GM19395 (cell line): ENCODE data around the gene RBCK1.
"Not testable (repeated sequence)": the region's sequence is repeated elsewhere in the genome, so short reads cannot be mapped to it uniquely, and the experiment has no call there.

ENCODE experiments used
- ATAC-seq: cut with Tn5 transposase; IDR thresholded peaks from one replicate; pipeline ENCODE4 v1.9.1; 2021; ENCODE audit warnings: mild to moderate bottlenecking, moderate library complexity; ENCODE audit not compliant: unreplicated experiment

The RBCK1 gene

GRCh38 chr20:467755-468154 lies 59.7 kb downstream of the RBCK1 start:
- ATAC-seq, result no peak

GRCh38 chr20:469746-470490 lies 61.8 kb downstream of the RBCK1 start:
- ATAC-seq, result no peak

GRCh38 chr20:472137-472846 lies 64.2 kb downstream of the RBCK1 start:
- no peak for ATAC-seq

GRCh38 chr20:472889-473292 lies 64.8 kb downstream of the RBCK1 start:
- no peak for ATAC-seq

GRCh38 chr20:474581-474980 lies 66.5 kb downstream of the RBCK1 start:
- ATAC-seq, result no peak

- no peak for ATAC-seq
Observed at GRCh38 chr20:475463-476357, 67.6 kb downstream of the RBCK1 start.

GRCh38 chr20:476561-477249 lies 68.6 kb downstream of the RBCK1 start:
- not testable (repeated sequence) for ATAC-seq

- no peak for ATAC-seq
Observed at GRCh38 chr20:478010-478948, 70.2 kb downstream of the RBCK1 start.

GRCh38 chr20:478949-479429 lies 70.9 kb downstream of the RBCK1 start:
- ATAC-seq, result no peak

GRCh38 chr20:479487-479886 lies 71.4 kb downstream of the RBCK1 start:
- ATAC-seq, result no peak

GRCh38 chr20:480044-480443 lies 71.9 kb downstream of the RBCK1 start:
- ATAC-seq, result no peak

- no peak for ATAC-seq
Observed at GRCh38 chr20:481167-481566, 73.1 kb downstream of the RBCK1 start.
